HepG2 (cell line): Measurements from ENCODE around the gene GSTM4. TPM values are rescaled to one million over a fixed set of nuclear protein-coding genes. Genes with fewer than 3 reads are reported as not detected.

Experiments
- ATAC-seq: fragments of 200-7000 bp; cut with Tn5 transposase; 3 replicates; pipeline ENCODE4 v1.9.1; 2020; ENCODE audit warnings: mild to moderate bottlenecking, moderate library complexity
- BruUV-seq: library from RNA; stranded (reverse); fragments of 400-500 nt; replicated peaks from 2 replicates; lab custom pipeline; 2021; lab: Mats Ljungman, UMichigan
- CTCF ChIA-PET: fragments of 300-600 bp; formaldehyde crosslinking; extraction: SDS; loops from one replicate; lab custom pipeline; 2021; ENCODE audit warnings: low total read pairs, inconsistent platforms, low intra/inter-chr PET ratio; lab: Yijun Ruan, JAX
- POLR2A ChIA-PET: fragments of 350-600 bp; sonication (Branson Sonifier 250); formaldehyde crosslinking; loops from one replicate; lab custom pipeline; 2020; ENCODE audit warnings: antibody characterized with exemption, inconsistent platforms; lab: Yijun Ruan, JAX
- DNase-seq: peaks from one replicate; pipeline ENCODE4 v3.0.0-alpha.2; 2015; ENCODE audit warnings: low spot score
- FAIRE-seq: peaks from 3 replicates; lab custom pipeline; 2011; peaks lifted over from hg19 to GRCh38; lab: Jason Lieb, UNC
- H2AFZ ChIP-seq: one replicate; pipeline ENCODE4 v1.6.1; 2011; ENCODE audit warnings: low read length, inconsistent platforms
- H3K27ac ChIP-seq: fragments of 300-600 bp; 3 replicates; pipeline ENCODE4 v1.8.0; 2011; ENCODE audit warnings: mixed run types, mild to moderate bottlenecking, mixed read lengths, low read length, inconsistent platforms; ENCODE audit not compliant: insufficient read depth; ENCODE audit errors: extremely low read length
- H3K27me3 ChIP-seq, 2 experiments: fragments of 200-600 bp in 1 of 2; 2 replicates in 1 of 2; 3 replicates in 1 of 2; pipeline versions ENCODE4 v1.6.0 to v1.8.0; 2011; ENCODE audit warnings: low read length in 2 of 2, mild to moderate bottlenecking in 2 of 2, moderate library complexity in 2 of 2, inconsistent platforms in 1 of 2; ENCODE audit not compliant: insufficient read depth in 2 of 2, control insufficient read depth in 1 of 2
- H3K36me3 ChIP-seq, 2 experiments: fragments of 200-600 bp in 1 of 2; replicated peaks in 1 of 2; 2 replicates in 1 of 2; 3 replicates in 1 of 2; pipeline versions ENCODE4 v1.5.1 to v1.8.0; 2011; ENCODE audit warnings: low read length in 2 of 2, inconsistent platforms in 1 of 2; ENCODE audit not compliant: insufficient read depth in 2 of 2, control insufficient read depth in 1 of 2
- H3K4me1 ChIP-seq: 2 replicates; pipeline ENCODE4 v1.5.1; 2012; ENCODE audit warnings: low read length, inconsistent platforms; ENCODE audit not compliant: insufficient read depth
- H3K4me2 ChIP-seq: 2 replicates; pipeline ENCODE4 v1.6.0; 2011; ENCODE audit warnings: low read depth, low read length, inconsistent platforms
- H3K4me3 ChIP-seq, 3 experiments: fragments of 200-600 bp in 1 of 3; sonication (generic), shearing (Covaris generic) in 1 of 3; replicated peaks in 1 of 3; 2 replicates each; pipeline ENCODE4 v1.5.1; 2011 to 2016; ENCODE audit warnings: low read length in 3 of 3, inconsistent platforms in 2 of 3, low read depth in 2 of 3, mild to moderate bottlenecking in 2 of 3, control low read depth in 1 of 3, mixed read lengths in 1 of 3; ENCODE audit not compliant: insufficient read depth in 1 of 3
- H3K79me2 ChIP-seq: one replicate; pipeline ENCODE4 v1.6.1; 2011; ENCODE audit warnings: low read length, inconsistent platforms; ENCODE audit not compliant: insufficient read depth
- H3K9ac ChIP-seq: 2 replicates; pipeline ENCODE4 v1.6.0; 2011; ENCODE audit warnings: mild to moderate bottlenecking, low read depth, low read length, inconsistent platforms; ENCODE audit not compliant: insufficient read depth
- H3K9me3 ChIP-seq: 2 replicates; pipeline ENCODE4 v1.5.1; 2012; ENCODE audit warnings: mild to moderate bottlenecking, low read length
- H4K20me1 ChIP-seq: 2 replicates; pipeline ENCODE4 v1.6.0; 2011; ENCODE audit warnings: inconsistent platforms, mild to moderate bottlenecking, low read length, moderate library complexity; ENCODE audit not compliant: insufficient read depth
- CENPT ChIP-seq: sonication (generic); formaldehyde crosslinking; IDR thresholded peaks from 2 replicates; pipeline ENCODE4 v1.8.0; 2022; ENCODE audit warnings: low read depth, mild to moderate bottlenecking, moderate library complexity, missing genetic modification reagents
- KDM1A ChIP-seq: IDR thresholded peaks from 2 replicates; pipeline ENCODE4 v1.6.1; 2016; ENCODE audit warnings: missing compliant biosample characterization
- RORA ChIP-seq: sonication (generic); formaldehyde crosslinking; IDR thresholded peaks from 2 replicates; pipeline ENCODE4 v1.5.0; 2020; ENCODE audit warnings: mild to moderate bottlenecking, missing genetic modification reagents, moderate library complexity
- SNAPC5 ChIP-seq: sonication (generic); formaldehyde crosslinking; IDR thresholded peaks from 2 replicates; pipeline ENCODE4 v1.8.1; 2023; ENCODE audit warnings: mild to moderate bottlenecking, missing genetic modification reagents, borderline replicate concordance
- TSC22D2 ChIP-seq: sonication (generic); formaldehyde crosslinking; IDR thresholded peaks from 2 replicates; pipeline ENCODE4 v1.5.1; 2020; ENCODE audit warnings: missing genetic modification reagents, mild to moderate bottlenecking, borderline replicate concordance
- ZNF326 ChIP-seq: sonication (generic); formaldehyde crosslinking; IDR thresholded peaks from 2 replicates; pipeline ENCODE4 v1.4.0; 2020; ENCODE audit warnings: missing genetic modification reagents, borderline replicate concordance
- ZNF605 ChIP-seq: sonication (generic); formaldehyde crosslinking; IDR thresholded peaks from 2 replicates; pipeline ENCODE4 v1.8.0; 2022; ENCODE audit warnings: mild to moderate bottlenecking, missing genetic modification reagents
- WGBS: methylation state at CpG from one replicate; pipeline ENCODE4 v1.1.6; 2017; ENCODE audit warnings: low lambda C conversion rate; 5-methylcytosine and 5-hydroxymethylcytosine counted together
- in situ Hi-C: cut with HindIII; loops from 2 replicates; pipeline ENCODE4 v1.10.0; 2017; ENCODE audit warnings: low pct_unique_long_range_greater_than_20kb; ENCODE audit not compliant: extremely low pct_ligation_motif_present
- intact Hi-C: fragments of 100-400 bp; cut with micrococcal nuclease; formaldehyde crosslinking; loops from one replicate; pipeline ENCODE4 v1.10.0; 2022; ENCODE audit not compliant: unreplicated experiment
- polyA plus RNA-seq, 8 experiments: library from polyadenylated mRNA; depleted of rRNA in 3 of 8; stranded (reverse) in 7 of 8; unstranded in 1 of 8; fragments of >200 nt; fragmentation: Illumina TruSeq in 4 of 8; extraction: Trizol in 4 of 8; gene quantifications; 2 replicates each; pipeline versions ENCODE4 v1.2.1 to v1.2.3, GENCODE V29; 2011 to 2016; ENCODE audit warnings: low read depth in 4 of 8, missing spikeins in 1 of 8, mixed read lengths in 1 of 8; ENCODE audit not compliant: insufficient read depth in 1 of 8
- total RNA-seq, 5 experiments: library from RNA; depleted of rRNA; stranded (reverse); fragments of >200 nt; fragmentation: Illumina TruSeq; extraction: Trizol; gene quantifications; 2 replicates each; pipeline ENCODE4 v1.2.3, GENCODE V29; 2016; ENCODE audit warnings: low read depth in 1 of 5

The GSTM4 gene
- total and polyA plus RNA-seq, 2 of the 13 experiments (the other 11 are each of a cell fraction or from before 2014, with no cell fraction given) = 25.3 to 40.8 TPM

GRCh38 chr1:109624201-109625010, 31.5 kb upstream of the GSTM4 start:
- Histone ChIP-seq H2AFZ (no peak overlapping the region), H3K4me1 (peaks cover 25% of the 10 kb centered on the region), H3K79me2 (peaks cover 53% of the 10 kb centered on the region), H3K9me3 (no peaks in the 10 kb centered on the region), H3K9ac (0 out of 2 replicates have a peak overlapping the region, but pooled peaks have one; percentile 8), H3K27ac (no peak overlapping the region), H4K20me1 (peaks cover 39% of the 10 kb centered on the region), H3K4me2 (no peak overlapping the region), H3K4me3 (no peak overlapping the region), H3K36me3 (peaks cover 29 to 48% of the 10 kb centered on the region in 2 experiments), H3K27me3 (no peaks in the 10 kb centered on the region; a peak in 1 of 5 replicates)
- intact Hi-C loops = no loop called here
- TF ChIP-seq KDM1A = no peak
- no peak for TF ChIP-seq ZNF326 (CRISPR knock-in tag)
- no peak for TF ChIP-seq CENPT (CRISPR knock-in tag)
- TF ChIP-seq TSC22D2 (CRISPR knock-in tag) = no peak
- TF ChIP-seq SNAPC5 (CRISPR knock-in tag) = no peak
- TF ChIP-seq ZNF605 (CRISPR knock-in tag) = no peak
- no peak for TF ChIP-seq RORA (CRISPR knock-in tag)
- in situ Hi-C loops = loop anchor here (5.0 kb wide), 1 partner anchor 77 kb away; the partner anchor contains the start of gene GNAI3
- CTCF ChIA-PET = no interaction called here
- 92% methylated on average over 8 of the region's 17 CpGs for WGBS
- DNase-seq (no peak), FAIRE-seq (no peak), ATAC-seq (no peak)
- no TSS peak for BruUV-seq
- POLR2A ChIA-PET = interaction anchor here (1.2 kb wide), 1 partner anchor 76 kb away, joined by 6 read pairs; the partner anchor contains the start of gene GNAI3
